Measurements from ENCODE around the gene FCF1. TPM values are rescaled to one million over a fixed set of nuclear protein-coding genes. Genes with fewer than 3 reads are reported as not detected.
A peak's percentile ranks its signal among the peaks of the same experiment; 100 is the strongest.

Gene FCF1
- total RNA-seq, 2 experiments from 2014 or later = 16.1 to 62.1 TPM

- Histone ChIP-seq H3K4me2 (ENCODE audit: low read length) (peak overlapping the region; percentile 85), H3K4me1 (ENCODE audit: insufficient read depth, low read length, poor library complexity, severe bottlenecking) (peaks cover 54% of the 10 kb centered on the region), H3K4me3 (ENCODE audit: low read depth, low read length, poor library complexity, severe bottlenecking) (no peak overlapping the region), H3K79me2 (ENCODE audit: insufficient read depth, low read depth, low read length) (peaks cover 28% of the 10 kb centered on the region; the same call in 1 of the 2 replicates), H3K36me3 (ENCODE audit: insufficient read depth, low read length) (peaks cover 80% of the 10 kb centered on the region), H2AFZ (ENCODE audit: low read length) (no peak overlapping the region; the same call in 1 of the 2 replicates), H3K27ac (ENCODE audit: low read depth, low read length, poor library complexity, severe bottlenecking) (peak overlapping the region; percentile 97), H4K20me1 (ENCODE audit: insufficient read depth, low read length) (no peaks in the 10 kb centered on the region), H3K9me3 (ENCODE audit: low read length) (no peaks in the 10 kb centered on the region), H3K9me2 (ENCODE audit: insufficient read depth, low read length) (no peaks in the 10 kb centered on the region)
- intact Hi-C loops (cut with micrococcal nuclease; ENCODE audit: unreplicated experiment) = loop anchor here (2.0 kb wide), 1 partner anchor 77 kb away; the partner anchor contains the start of gene YLPM1
- ChIA-PET CTCF (ENCODE audit: unreplicated experiment) (interaction anchor here (0.9 kb wide), 1 partner anchor 77 kb away, joined by 3 read pairs; no protein-coding TSS in a partner anchor), POLR2A (interaction anchor here (0.6 to 1.7 kb wide), 9 partner anchors 9 to 196 kb away, joined by 3 to 8 read pairs (median 4); partner anchors contain the start of genes ISCA2 and YLPM1)
- TF ChIP-seq EZH2phosphoT487 (IDR thresholded peaks at IDR 0.05; ENCODE audit: borderline replicate concordance, low read depth, low read length) (no peak), CTCF (conservative IDR thresholded peaks at IDR 0.05; ENCODE audit: low read length) (no peak)
- DNase-seq (ENCODE audit: low spot score) = no peak
- BruUV-seq (replicated peaks) = no TSS peak
Measured at GRCh38 chr14:74685921-74686678, 26.8 kb upstream of the FCF1 start.

GRCh38 chr14:74691456-74691855, 21.5 kb upstream of the FCF1 start:
- H3K79me2 ChIP-seq (ENCODE audit: insufficient read depth, low read depth, low read length) = peaks cover 13% of the 10 kb centered on the region; the same call in 1 of the 2 replicates
- H2AFZ ChIP-seq (ENCODE audit: low read length) = no peak overlapping the region
- no peaks in the 10 kb centered on the region for H3K9me2 ChIP-seq (ENCODE audit: insufficient read depth, low read length)
- no peak for DNase-seq (ENCODE audit: low spot score)
- H3K4me2 ChIP-seq (ENCODE audit: low read length) = no peak overlapping the region
- no peak overlapping the region for H3K27ac ChIP-seq (ENCODE audit: low read depth, low read length, poor library complexity, severe bottlenecking)
- BruUV-seq (replicated peaks) = no TSS peak
- POLR2A ChIA-PET = interaction anchor here (0.6 kb wide), 1 partner anchor 162 kb away, joined by 6 read pairs; no protein-coding TSS in a partner anchor
- H3K4me1 ChIP-seq (ENCODE audit: insufficient read depth, low read length, poor library complexity, severe bottlenecking) = peaks cover 7% of the 10 kb centered on the region
- no peak overlapping the region for H3K4me3 ChIP-seq (ENCODE audit: low read depth, low read length, poor library complexity, severe bottlenecking)
- no peaks in the 10 kb centered on the region for H4K20me1 ChIP-seq (ENCODE audit: insufficient read depth, low read length)
- H3K9me3 ChIP-seq (ENCODE audit: low read length) = no peaks in the 10 kb centered on the region
- CTCF ChIA-PET (ENCODE audit: unreplicated experiment) = no interaction called here
- H3K36me3 ChIP-seq (ENCODE audit: insufficient read depth, low read length) = peaks cover 53% of the 10 kb centered on the region
- intact Hi-C loops (cut with micrococcal nuclease; ENCODE audit: unreplicated experiment) = no loop called here
- TF ChIP-seq EZH2phosphoT487 (IDR thresholded peaks at IDR 0.05; ENCODE audit: borderline replicate concordance, low read depth, low read length) = no peak
- no peak for TF ChIP-seq CTCF (conservative IDR thresholded peaks at IDR 0.05; ENCODE audit: low read length)

- no peak for DNase-seq (ENCODE audit: low spot score)
- H3K4me1 ChIP-seq (ENCODE audit: insufficient read depth, low read length, poor library complexity, severe bottlenecking) = no peaks in the 10 kb centered on the region
- no peak overlapping the region for H3K4me2 ChIP-seq (ENCODE audit: low read length)
- peaks cover 49% of the 10 kb centered on the region for H3K36me3 ChIP-seq (ENCODE audit: insufficient read depth, low read length)
- TF ChIP-seq EZH2phosphoT487 (IDR thresholded peaks at IDR 0.05; ENCODE audit: borderline replicate concordance, low read depth, low read length) (no peak), CTCF (conservative IDR thresholded peaks at IDR 0.05; ENCODE audit: low read length) (no peak)
- no peaks in the 10 kb centered on the region for H3K9me2 ChIP-seq (ENCODE audit: insufficient read depth, low read length)
- H3K4me3 ChIP-seq (ENCODE audit: low read depth, low read length, poor library complexity, severe bottlenecking) = no peak overlapping the region
- no peak overlapping the region for H2AFZ ChIP-seq (ENCODE audit: low read length)
- BruUV-seq (replicated peaks) = no TSS peak
- CTCF ChIA-PET (ENCODE audit: unreplicated experiment) = no interaction called here
- H4K20me1 ChIP-seq (ENCODE audit: insufficient read depth, low read length) = no peaks in the 10 kb centered on the region
- H3K9me3 ChIP-seq (ENCODE audit: low read length) = no peaks in the 10 kb centered on the region
- no peak overlapping the region for H3K27ac ChIP-seq (ENCODE audit: low read depth, low read length, poor library complexity, severe bottlenecking)
- intact Hi-C loops (cut with micrococcal nuclease; ENCODE audit: unreplicated experiment) = no loop called here
- H3K79me2 ChIP-seq (ENCODE audit: insufficient read depth, low read depth, low read length) = peaks cover 13% of the 10 kb centered on the region; the same call in 1 of the 2 replicates
- POLR2A ChIA-PET = interaction anchor here (0.5 kb wide), 1 partner anchor 984 kb away, joined by 3 read pairs; no protein-coding TSS in a partner anchor
Measured at GRCh38 chr14:74693191-74693590, 19.8 kb upstream of the FCF1 start.
